B cell (primary cell): ENCODE measurements around the gene DIPK1A. TPM values are rescaled to one million over a fixed set of nuclear protein-coding genes. Genes with fewer than 3 reads are reported as not detected.

ENCODE experiments used
- ATAC-seq: fragments of 200-7000 bp; cut with Tn5 transposase; one replicate; pipeline ENCODE4 v1.10.0; 2021; ENCODE audit warnings: low read depth, mild to moderate bottlenecking, moderate number of reproducible peaks, moderate library complexity
- CTCF ChIA-PET: fragments of 350-600 bp; sonication (Branson Sonifier 250); formaldehyde crosslinking; loops from one replicate; lab custom pipeline; 2021; ENCODE audit warnings: antibody characterized with exemption, inconsistent platforms; lab: Charles Lee
- POLR2A ChIA-PET: fragments of 350-600 bp; sonication (Branson Sonifier 250); formaldehyde crosslinking; loops from one replicate; lab custom pipeline; 2021; ENCODE audit warnings: antibody characterized with exemption; lab: Charles Lee
- DNase-seq: peaks from one replicate; pipeline ENCODE4 v3.0.0; 2013
- H2AFZ ChIP-seq: 2 replicates; pipeline ENCODE4 v1.6.1; 2012; ENCODE audit warnings: mild to moderate bottlenecking, low read depth, low read length; ENCODE audit not compliant: insufficient read depth, poor library complexity, severe bottlenecking
- H3K27ac ChIP-seq, 2 donors: 1 replicate in 1 of 2; 2 replicates in 1 of 2; pipeline ENCODE4 v1.5.1; 2012 to 2013; ENCODE audit warnings: low read length in 2 of 2, mild to moderate bottlenecking in 2 of 2, moderate library complexity in 1 of 2
- H3K27me3 ChIP-seq, 4 experiments: fragments of 200-600 bp in 1 of 4; sonication (generic) in 1 of 4; replicated peaks in 1 of 4; 1 replicate in 2 of 4; 2 replicates in 2 of 4; pipeline versions ENCODE4 v1.6.1 to v1.7.0; 2013 to 2016; ENCODE audit warnings: low read length in 3 of 4, mild to moderate bottlenecking in 2 of 4, mixed read lengths in 1 of 4, moderate library complexity in 1 of 4; ENCODE audit not compliant: insufficient read depth in 4 of 4, control insufficient read depth in 3 of 4; ENCODE audit errors: control extremely low read depth in 1 of 4
- H3K36me3 ChIP-seq, 2 experiments: replicated peaks in 1 of 2; 1 replicate in 1 of 2; 2 replicates in 1 of 2; pipeline versions ENCODE4 v1.6.1 to v1.7.1; 2013; ENCODE audit warnings: low read length in 1 of 2; ENCODE audit not compliant: insufficient read depth in 2 of 2, control insufficient read depth in 1 of 2; ENCODE audit errors: control extremely low read depth in 1 of 2, extremely low read depth in 1 of 2
- H3K4me1 ChIP-seq, 2 donors: fragments of 200-600 bp in 1 of 2; sonication (generic) in 1 of 2; 1 replicate in 1 of 2; 2 replicates in 1 of 2; pipeline versions ENCODE4 v1.5.1 to v1.6.1; 2013 to 2017; ENCODE audit warnings: low read length in 2 of 2; ENCODE audit not compliant: control insufficient read depth in 2 of 2, insufficient read depth in 2 of 2
- H3K4me2 ChIP-seq: replicated peaks from 2 replicates; pipeline ENCODE3; 2012; ENCODE audit warnings: mild to moderate bottlenecking, low read depth, low read length; ENCODE audit not compliant: poor library complexity, severe bottlenecking
- H3K4me3 ChIP-seq, 5 experiments: fragments of 200-600 bp in 1 of 5; sonication (generic) in 1 of 5; 1 replicate in 3 of 5; 2 replicates in 2 of 5; pipeline versions ENCODE4 v1.5.1 to v1.7.0; 2011 to 2016; ENCODE audit warnings: low read length in 4 of 5, mild to moderate bottlenecking in 4 of 5, low read depth in 2 of 5, control low read depth in 1 of 5, moderate library complexity in 1 of 5; ENCODE audit not compliant: insufficient read depth in 1 of 5; ENCODE audit errors: control extremely low read depth in 1 of 5, extremely low read depth in 1 of 5
- H3K79me2 ChIP-seq: fragments of 200-600 bp; sonication (generic); one replicate; pipeline ENCODE4 v1.6.0; 2016; ENCODE audit warnings: low read length; ENCODE audit not compliant: control insufficient read depth, insufficient read depth
- H3K9ac ChIP-seq: fragments of 200-600 bp; sonication (generic); 2 replicates; pipeline ENCODE4 v1.6.1; 2017; ENCODE audit warnings: mild to moderate bottlenecking, low read length, moderate library complexity
- H3K9me3 ChIP-seq, 3 donors: one replicate each; pipeline versions ENCODE4 v1.6.1 to v1.7.1; 2013; ENCODE audit warnings: low read length in 2 of 3; ENCODE audit not compliant: control insufficient read depth in 2 of 3, insufficient read depth in 1 of 3; ENCODE audit errors: control extremely low read depth in 1 of 3
- H4K20me1 ChIP-seq: 2 replicates; pipeline ENCODE4 v1.6.0; 2012; ENCODE audit warnings: mild to moderate bottlenecking, low read length; ENCODE audit not compliant: insufficient read depth, control insufficient read depth, poor library complexity, severe bottlenecking
- H3K27ac Mint-ChIP-seq: one replicate; pipeline ENCODE4 v1.8.0; 2021; ENCODE audit warnings: mixed read lengths
- H3K27me3 Mint-ChIP-seq: one replicate; pipeline ENCODE4 v1.8.0; 2021; ENCODE audit warnings: mixed read lengths
- H3K4me1 Mint-ChIP-seq: one replicate; pipeline ENCODE4 v1.8.0; 2021; ENCODE audit warnings: mixed read lengths
- H3K4me3 Mint-ChIP-seq: one replicate; pipeline ENCODE4 v1.8.0; 2021; ENCODE audit warnings: mixed read lengths
- H3K9me3 Mint-ChIP-seq: one replicate; pipeline ENCODE4 v1.8.0; 2022; ENCODE audit warnings: mixed read lengths; ENCODE audit not compliant: insufficient read depth
- EZH2 ChIP-seq: IDR thresholded peaks from 2 replicates; pipeline ENCODE4 v1.6.1; 2012; ENCODE audit warnings: borderline replicate concordance, low read depth, mild to moderate bottlenecking, moderate library complexity, low read length; ENCODE audit not compliant: insufficient read depth, poor library complexity, severe bottlenecking
- WGBS: methylation state at CpG from one replicate; pipeline ENCODE4 v1.1.5; 2013; ENCODE audit warnings: missing lambda C conversion rate; ENCODE audit not compliant: insufficient coverage; 5-methylcytosine and 5-hydroxymethylcytosine counted together
- intact Hi-C: fragments of 100-400 bp; cut with micrococcal nuclease; formaldehyde crosslinking; loops from one replicate; pipeline ENCODE4 v1.10.0; 2022
- polyA plus RNA-seq: library from polyadenylated mRNA; depleted of rRNA; stranded (reverse); fragments of >200 nt; gene quantifications from 2 replicates; pipeline ENCODE4 v1.2.3, GENCODE V29; 2012
- total RNA-seq, 2 donors: library from RNA; stranded (reverse); fragments of 120-200 nt in 1 of 2; gene quantifications; 1 replicate in 1 of 2; 2 replicates in 1 of 2; pipeline versions ENCODE4 v1.2.3 to v1.2.4, GENCODE V29; 2013 to 2022
- TF ChIP-seq, protein P1 (sequence below): fragments of 200-600 bp; IDR thresholded peaks from one replicate; pipeline ENCODE4 v1.8.0; 2022; ENCODE audit warnings: antibody characterized with exemption, mild to moderate bottlenecking

The DIPK1A gene
- total and polyA plus RNA-seq, 2 donors (not counting 1 experiment from before 2014, with no cell fraction given): 10.7 to 22.7 TPM

DNA sequence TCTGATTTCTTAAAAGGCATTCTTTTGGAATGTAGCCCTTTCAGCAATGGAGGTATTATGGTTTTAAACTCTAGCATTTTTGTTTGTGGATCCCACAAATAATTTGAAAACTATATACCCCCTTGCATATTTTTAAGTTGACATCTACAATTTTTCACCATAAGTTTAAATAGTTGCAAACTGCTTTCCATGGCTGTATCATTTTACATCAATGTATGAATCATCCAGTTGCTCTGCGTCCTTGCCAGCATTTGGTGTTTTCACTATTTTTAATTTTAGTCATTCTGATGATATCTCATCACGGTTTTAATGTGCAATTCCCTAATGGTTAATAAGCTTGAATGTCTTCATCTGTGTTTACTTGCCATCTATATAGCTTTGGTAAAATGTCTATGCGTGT, 20.7 kb downstream of the DIPK1A start:
- Mint-ChIP-seq H3K4me3 (no peak overlapping the region), H3K27me3 (no peaks in the 10 kb centered on the region), H3K4me1 (peaks cover 82% of the 10 kb centered on the region), H3K27ac (no peak overlapping the region), H3K9me3 (no peaks in the 10 kb centered on the region)
- H3K9ac ChIP-seq: no peak overlapping the region
- no peak for ATAC-seq
- H3K27ac ChIP-seq: no peak overlapping the region
- H4K20me1 ChIP-seq: no peaks in the 10 kb centered on the region
- H3K4me1 ChIP-seq: peaks cover 52 to 63% of the 10 kb centered on the region in 2 donors
- H3K79me2 ChIP-seq: peaks cover 100% of the 10 kb centered on the region
- H3K36me3 ChIP-seq: no peaks in the 10 kb centered on the region
- no peak overlapping the region for H3K4me2 ChIP-seq
- TF ChIP-seq EZH2: no peak
- TF ChIP-seq, protein P1, sequence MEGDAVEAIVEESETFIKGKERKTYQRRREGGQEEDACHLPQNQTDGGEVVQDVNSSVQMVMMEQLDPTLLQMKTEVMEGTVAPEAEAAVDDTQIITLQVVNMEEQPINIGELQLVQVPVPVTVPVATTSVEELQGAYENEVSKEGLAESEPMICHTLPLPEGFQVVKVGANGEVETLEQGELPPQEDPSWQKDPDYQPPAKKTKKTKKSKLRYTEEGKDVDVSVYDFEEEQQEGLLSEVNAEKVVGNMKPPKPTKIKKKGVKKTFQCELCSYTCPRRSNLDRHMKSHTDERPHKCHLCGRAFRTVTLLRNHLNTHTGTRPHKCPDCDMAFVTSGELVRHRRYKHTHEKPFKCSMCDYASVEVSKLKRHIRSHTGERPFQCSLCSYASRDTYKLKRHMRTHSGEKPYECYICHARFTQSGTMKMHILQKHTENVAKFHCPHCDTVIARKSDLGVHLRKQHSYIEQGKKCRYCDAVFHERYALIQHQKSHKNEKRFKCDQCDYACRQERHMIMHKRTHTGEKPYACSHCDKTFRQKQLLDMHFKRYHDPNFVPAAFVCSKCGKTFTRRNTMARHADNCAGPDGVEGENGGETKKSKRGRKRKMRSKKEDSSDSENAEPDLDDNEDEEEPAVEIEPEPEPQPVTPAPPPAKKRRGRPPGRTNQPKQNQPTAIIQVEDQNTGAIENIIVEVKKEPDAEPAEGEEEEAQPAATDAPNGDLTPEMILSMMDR: no peak
- peaks cover 0 to 4% (median 0%) of the 10 kb centered on the region in 3 donors for H3K9me3 ChIP-seq
- H3K4me3 ChIP-seq: no peak overlapping the region
- H2AFZ ChIP-seq: no peak overlapping the region
- no peak for DNase-seq
- no CpG with 5 or more reads among the region's 3 CpGs for WGBS
- intact Hi-C loops: no loop called here
- CTCF ChIA-PET: interaction anchor here (1.4 to 2.7 kb wide), 3 partner anchors 10 to 82 kb away, joined by 3 to 10 read pairs (median 7); partner anchors contain the start of gene DIPK1A
- POLR2A ChIA-PET: no interaction called here
- no peaks in the 10 kb centered on the region for H3K27me3 ChIP-seq

- ChIA-PET POLR2A (no interaction called here), CTCF (interaction anchor here (0.6 to 1.5 kb wide), 2 partner anchors 13 to 483 kb away, joined by 3 read pairs; no protein-coding TSS in a partner anchor)
- DNase-seq (no peak), ATAC-seq (no peak)
- Histone ChIP-seq H3K4me2 (no peak overlapping the region), H3K79me2 (peaks cover 100% of the 10 kb centered on the region), H3K9me3 (peaks cover 0 to 4% (median 0%) of the 10 kb centered on the region in 3 donors), H3K4me3 (no peak overlapping the region), H3K27ac (no peak overlapping the region), H4K20me1 (peaks cover 21% of the 10 kb centered on the region), H3K9ac (no peak overlapping the region), H3K4me1 (peaks cover 42 to 62% of the 10 kb centered on the region in 2 donors), H3K36me3 (peaks cover 0 to 1% of the 10 kb centered on the region in 2 experiments), H2AFZ (no peak overlapping the region), H3K27me3 (no peaks in the 10 kb centered on the region)
- no peak overlapping the region for H3K4me3 Mint-ChIP-seq
- H3K4me1 Mint-ChIP-seq: peaks cover 76% of the 10 kb centered on the region
- H3K27me3 Mint-ChIP-seq: no peaks in the 10 kb centered on the region
- WGBS: 100% methylated on average over 1 of the region's 3 CpGs
- no peak overlapping the region for H3K27ac Mint-ChIP-seq
- H3K9me3 Mint-ChIP-seq: no peaks in the 10 kb centered on the region
- TF ChIP-seq, protein P1: no peak
- no peak for TF ChIP-seq EZH2
- intact Hi-C loops: no loop called here
These were observed 23.5 kb downstream of the DIPK1A start for GRCh38 chr1:92937731-92938130.
